ENCODE results near the gene NLRX1.
A peak's percentile ranks its signal among the peaks of the same experiment; 100 is the strongest.
"Not testable (repeated sequence)": the region's sequence is repeated elsewhere in the genome, so short reads cannot be mapped to it uniquely, and the experiment has no call there.

NLRX1 gene

DNA sequence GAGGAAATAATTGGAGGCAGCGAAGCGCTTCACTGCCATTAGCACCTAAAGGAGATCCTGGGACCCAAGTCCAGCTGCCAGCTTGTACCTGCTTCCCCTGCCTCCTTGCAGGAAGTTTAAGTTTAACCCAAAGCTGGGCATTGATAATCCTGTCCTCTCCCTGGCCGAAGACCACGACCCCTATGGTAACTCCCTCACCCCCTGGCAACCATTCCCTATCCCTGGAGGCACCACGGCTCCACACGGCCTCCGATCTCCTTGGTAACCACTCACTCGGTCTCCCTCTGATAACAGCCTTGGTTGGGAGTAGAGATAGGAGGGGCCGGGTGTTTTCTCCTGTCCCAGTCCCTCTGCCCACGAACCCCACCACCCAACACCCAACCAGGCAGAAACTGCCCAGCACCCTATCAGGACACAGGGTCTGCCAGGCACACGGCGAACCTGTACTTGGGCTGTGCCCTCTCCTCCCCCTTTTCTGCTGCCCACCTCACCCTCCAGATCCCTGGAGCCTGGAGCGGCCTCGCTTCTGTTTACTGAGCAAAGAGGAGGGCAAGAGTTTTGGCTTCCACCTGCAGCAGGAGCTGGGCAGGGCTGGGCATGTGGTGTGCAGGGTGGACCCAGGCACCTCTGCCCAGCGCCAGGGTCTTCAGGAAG lies 17.6 kb downstream of the NLRX1 start:
- peak in 2 of 3 experiments; percentile 24 to 60 for DNase-seq

DNA sequence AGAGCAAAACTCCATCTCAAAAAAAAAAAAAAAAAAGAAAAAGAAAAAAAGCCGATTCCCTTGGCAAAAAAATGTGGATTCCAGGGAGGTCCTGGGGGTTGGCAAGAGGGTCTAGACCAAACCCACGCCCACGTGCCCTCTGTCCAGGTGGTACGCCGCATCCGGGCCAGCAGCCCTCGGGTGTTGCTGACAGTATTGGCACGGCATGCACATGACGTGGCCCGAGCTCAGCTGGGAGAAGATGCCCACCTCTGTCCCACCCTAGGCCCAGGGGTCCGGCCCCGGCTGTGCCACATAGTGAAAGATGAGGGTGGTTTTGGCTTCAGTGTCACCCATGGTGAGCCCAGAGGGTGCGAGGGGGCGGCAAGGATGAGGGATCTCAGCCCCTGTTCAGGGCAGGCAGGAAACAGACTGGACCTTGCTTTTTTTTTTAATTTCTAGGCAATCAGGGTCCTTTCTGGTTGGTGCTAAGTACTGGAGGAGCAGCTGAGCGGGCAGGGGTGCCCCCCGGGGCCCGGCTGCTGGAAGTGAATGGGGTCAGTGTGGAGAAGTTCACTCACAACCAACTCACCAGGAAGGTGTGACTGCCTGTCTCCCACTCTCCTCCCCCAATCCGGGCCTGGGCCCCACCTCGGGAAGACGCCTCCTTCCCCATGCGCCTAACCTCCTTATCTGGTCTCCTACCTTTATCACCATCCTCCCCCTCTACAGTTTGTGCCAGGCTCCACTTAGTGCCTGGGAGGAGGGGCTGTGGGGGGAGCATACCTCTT lies 18.8 kb downstream of the NLRX1 start:
- no peak for DNase-seq

DNA sequence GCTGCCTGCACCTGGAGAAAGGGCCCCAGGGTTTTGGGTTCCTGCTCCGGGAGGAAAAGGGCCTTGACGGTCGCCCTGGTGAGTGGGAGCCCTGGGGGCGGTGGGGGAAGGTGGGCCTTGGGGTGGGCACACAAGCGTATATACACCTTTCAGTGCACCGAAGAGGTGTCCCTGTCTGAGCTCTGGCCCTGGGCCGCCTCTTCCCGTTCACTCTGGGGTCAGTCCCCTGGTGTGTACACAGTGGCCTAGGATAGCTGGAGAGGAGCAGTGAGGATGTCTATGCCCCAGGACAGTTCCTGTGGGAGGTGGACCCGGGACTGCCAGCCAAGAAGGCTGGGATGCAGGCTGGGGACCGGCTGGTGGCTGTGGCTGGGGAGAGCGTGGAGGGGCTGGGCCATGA lies 19.5 kb downstream of the NLRX1 start:
- no peak for DNase-seq

DNA sequence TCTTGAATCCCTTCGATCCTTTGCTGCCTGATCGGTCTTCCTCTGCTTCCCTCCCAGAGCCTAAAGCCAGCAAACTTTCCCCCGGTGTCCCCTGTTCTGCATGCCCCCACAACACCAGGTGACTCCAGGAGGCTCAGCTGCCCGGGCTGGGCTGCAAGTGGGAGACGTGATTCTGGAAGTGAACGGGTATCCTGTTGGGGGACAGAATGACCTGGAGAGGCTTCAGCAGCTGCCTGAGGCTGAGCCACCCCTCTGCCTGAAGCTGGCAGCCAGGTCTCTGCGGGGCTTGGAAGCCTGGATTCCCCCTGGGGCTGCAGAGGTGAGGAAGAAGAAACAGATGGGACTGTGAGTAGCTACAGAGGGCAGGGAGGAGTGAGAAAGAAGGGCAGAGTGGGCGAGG lies 20.4 kb downstream of the NLRX1 start:
- no peak for DNase-seq

DNA sequence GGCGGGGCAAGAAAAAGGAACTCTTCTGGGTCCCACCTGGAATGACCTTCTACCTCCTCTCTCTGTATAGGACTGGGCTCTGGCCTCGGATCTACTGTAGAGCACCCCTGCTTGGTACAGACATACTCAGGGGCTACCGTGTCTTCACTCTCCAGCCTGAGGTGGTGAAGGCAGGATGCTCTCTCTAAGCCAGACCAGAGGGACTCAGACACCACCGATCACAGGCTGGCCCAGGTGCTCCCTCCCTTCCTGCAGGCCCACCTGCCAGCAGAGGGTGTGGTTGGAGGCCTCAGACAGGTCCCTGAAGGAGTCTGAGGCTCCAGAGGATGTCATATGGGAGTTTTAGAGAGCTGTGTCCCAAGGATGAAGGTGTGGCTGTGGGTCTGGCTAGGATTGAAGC lies 20.9 kb downstream of the NLRX1 start:
- no peak for DNase-seq

DNA sequence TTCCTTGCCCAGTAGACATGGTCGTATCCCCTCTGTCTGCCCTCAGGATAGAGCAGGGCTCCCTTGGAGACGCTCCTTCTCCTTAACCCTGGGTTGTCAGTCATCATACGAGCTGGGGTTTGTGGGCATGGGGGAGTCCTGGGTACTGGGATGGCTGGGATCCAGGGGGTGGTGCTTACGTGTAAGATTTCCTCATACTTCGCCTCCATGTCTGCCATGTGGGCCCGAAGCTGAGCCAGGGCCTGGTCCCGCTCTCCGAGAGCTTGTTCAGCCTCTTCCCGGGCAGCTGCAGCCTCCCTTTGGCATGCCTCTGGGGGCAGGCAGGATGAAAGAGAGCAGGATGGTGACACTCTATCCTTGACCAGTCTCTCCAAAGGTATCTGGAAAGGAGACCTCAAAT lies 22.0 kb downstream of the NLRX1 start:
- DNase-seq = no peak

DNA sequence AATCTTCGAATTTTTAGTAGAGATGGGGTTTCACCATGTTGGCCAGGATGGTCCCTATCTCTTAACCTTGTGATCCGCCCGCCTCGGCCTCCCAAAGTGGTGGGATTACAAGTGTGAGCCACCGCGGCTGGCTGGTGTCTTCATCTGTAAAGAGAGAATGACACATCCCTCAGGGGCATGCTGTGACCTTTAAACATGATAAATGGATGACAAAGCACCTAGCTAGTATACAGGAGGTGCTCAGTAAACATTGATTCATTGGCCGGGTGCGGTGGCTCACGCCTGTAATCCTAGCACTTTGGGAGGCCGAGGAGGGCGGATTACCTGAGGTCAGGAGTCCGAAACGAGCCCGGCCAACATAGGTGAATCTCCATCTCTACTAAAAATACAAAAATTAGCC lies 22.7 kb downstream of the NLRX1 start:
- DNase-seq = not testable (repeated sequence)

DNA sequence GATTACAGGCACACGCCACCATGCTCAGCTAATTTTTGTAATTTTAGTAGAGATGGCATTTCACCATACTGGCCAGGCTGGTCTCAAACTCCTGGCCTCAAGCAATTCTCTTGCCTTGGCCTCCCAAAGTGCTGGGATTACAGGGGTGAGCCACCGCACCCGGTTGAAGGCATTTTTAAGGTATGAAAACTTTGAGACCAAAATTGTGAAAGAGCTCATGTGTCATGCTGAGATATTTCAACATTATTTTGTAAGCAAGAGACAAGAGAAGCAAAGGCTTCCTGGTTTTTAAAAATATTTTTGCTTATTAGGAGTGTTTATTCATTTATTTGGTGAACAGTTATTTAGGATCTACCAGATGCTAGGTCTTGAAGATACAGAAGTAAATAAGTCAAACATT lies 23.6 kb downstream of the NLRX1 start:
- no peak for DNase-seq

DNA sequence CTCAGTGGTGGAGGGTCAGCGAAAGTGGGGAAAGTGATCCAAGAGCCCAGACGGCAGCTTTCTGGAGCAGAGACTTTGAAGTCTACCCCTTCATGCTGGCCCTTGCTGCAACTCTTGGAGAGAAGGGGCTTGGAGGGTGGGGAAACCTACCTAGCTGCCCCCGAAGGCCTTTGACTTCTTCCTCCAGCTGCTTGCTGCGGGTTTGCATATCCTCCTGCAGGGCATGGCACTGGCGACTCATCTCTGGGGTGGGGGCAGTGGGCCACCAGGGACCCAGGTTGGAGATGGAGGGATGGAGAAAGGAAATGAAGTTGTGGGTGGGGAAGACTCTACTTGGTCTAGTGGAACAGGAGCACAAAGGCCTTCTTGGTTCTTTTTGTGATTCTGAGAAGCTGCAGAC lies 24.5 kb downstream of the NLRX1 start:
- no peak for DNase-seq

DNA sequence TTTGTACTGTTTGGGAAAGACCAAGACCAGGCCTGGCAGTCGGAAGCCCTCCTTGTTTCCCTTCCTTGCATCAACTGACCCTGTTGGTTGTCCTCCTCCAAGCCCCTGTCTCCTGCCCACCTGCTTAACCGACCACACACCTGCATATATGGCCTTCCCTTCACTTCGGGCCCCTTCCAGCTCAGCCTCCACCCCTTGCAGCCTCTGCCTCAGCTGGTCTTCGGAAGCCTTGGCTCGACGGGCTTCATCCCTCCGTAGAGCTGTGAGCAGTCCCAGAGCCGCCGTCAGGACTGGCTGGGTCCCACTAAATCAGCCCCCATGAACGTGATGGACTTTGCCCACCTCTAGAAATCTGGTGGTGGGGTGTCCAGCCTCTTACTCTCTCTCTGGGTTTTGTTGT lies 25.1 kb downstream of the NLRX1 start:
- no peak for DNase-seq

DNA sequence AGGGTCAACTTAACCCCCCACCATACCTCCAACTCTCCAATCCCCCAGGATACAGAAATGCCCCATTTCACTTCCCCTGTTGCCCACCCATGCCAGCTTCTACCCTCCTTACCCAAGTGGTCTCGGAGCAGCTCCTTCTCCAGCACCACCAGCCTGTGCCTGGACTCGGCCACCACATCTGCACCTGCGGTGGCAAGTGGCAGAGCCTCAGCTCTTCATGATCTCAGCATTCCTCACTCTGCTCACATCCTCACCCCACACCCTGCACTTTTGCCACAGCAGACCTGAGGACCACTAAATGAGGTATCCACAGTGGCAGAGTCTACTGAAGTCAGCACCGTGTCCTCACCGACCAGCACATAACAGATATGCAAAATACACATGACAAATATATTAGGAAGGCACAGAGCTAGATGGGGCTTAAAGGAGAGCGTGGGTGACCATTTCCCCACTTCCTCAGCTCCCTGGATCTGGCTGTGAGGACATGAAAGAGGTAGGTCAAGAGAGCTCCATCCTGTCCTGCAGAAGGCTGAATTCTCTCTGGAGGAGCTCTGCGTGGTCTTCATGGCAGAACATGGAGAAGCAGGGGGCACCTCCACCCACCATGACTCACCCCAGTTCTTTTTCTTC lies 26.4 kb downstream of the NLRX1 start:
- no peak for DNase-seq

DNA sequence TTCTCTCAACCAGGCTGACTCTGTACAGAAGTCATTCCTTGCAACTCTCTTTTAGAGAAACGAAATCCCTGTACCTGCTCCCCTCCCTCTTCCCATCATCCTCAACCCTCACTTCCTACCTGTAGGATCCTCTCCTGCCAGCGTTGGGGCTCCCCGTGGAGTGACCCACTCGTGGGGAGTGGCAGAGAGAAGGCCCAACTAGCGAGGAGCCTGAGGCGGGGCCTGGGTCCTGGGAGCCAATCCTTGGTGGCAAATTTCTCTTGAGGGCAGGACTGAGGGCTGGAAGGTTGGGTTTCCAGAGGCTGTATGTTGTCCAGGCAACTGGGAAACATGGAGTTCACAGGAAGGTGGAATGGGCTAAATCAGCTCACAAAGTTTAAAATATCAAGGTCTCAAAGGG lies 27.2 kb downstream of the NLRX1 start:
- DNase-seq = peak; percentile 71 to 87 (median 77)

DNA sequence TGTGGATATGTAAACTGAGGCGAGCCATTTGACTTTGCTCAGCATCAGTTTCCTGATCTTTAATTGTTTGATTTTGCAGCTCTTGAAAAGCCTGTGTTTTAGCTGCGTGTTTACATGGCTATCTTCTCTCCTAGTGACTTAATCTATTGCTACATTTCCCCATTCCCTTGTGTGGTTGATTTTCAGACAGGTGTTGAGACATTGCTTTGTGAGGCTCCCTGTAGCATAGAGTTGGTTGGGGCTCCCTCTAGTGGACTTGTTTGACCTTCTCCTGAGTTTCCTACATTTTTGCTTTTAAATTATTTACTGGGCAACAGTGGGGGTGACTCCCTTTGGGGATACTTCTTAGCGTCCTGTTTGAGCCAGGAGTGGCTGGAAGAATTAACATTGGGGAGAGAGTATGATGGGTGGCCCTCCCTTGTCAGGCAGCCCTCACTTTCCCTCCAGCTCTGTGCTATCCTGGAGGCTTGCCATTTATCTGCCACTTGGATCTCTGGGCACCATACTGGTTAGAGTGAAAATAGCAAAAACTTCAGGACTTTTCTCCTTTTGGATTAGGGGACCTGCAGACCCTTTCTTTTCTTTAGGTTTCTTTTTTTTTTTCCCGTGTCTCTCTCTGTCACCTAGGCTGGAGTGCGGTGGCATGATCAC lies 28.4 kb downstream of the NLRX1 start:
- DNase-seq = peak; percentile 81 to 95 (median 84)

DNA sequence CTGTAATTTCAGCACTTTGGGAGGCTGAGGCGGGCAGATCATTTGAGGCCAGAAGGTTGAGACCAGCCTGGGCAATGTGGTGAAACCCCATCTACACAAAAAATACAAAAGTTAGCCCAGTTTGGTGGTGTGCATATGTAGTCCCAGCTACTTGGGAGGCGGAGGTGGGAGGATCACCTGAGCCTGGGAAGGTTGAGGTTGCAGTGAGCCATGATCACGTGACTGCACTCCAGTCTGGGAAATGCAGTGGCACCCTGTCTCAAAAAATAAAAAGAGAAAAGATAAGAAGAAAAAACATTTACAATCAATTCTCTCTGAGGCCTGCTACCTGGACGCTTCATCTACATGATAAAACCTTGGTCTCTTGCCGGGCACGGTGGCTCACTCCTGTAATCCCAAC lies 30.4 kb downstream of the NLRX1 start:
- no peak for DNase-seq

DNA sequence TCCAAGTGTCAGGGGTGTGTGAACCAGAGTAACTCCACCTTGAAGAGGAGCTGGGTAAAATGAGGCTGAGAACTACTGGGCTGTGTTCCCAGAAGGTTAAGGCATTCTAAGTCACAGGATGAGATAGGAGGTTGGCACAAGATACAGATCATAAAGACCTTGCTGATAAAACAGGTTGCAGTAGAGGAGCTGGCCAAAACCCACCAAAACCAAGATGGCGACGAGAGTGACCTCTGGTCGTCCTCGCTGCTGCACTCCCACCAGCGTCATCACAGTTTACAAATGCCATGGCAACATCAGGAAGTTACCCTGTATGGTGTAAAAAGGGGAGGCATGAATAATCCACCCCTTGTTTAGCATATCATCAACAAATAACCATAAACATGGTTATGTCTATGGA lies 32.7 kb downstream of the NLRX1 start:
- not testable (repeated sequence) for DNase-seq

DNA sequence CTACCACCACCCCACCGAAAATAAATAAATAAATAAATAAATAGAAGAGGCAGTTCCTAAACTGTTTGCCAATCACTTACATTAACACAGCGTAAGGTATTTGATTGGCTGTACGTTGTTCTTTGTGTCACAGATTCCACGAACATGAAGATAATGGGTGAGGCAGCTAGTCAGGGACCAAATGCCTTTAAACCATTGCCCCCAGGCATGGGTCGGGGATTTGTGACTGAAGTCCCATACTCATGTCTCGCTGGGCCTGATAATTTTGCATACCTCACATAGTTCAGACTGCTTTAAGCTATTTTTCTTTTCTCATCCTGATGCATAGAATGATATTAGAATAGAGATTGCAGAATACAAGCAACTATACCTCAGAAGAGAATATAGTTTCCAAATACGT lies 34.0 kb downstream of the NLRX1 start:
- no peak for DNase-seq

DNA sequence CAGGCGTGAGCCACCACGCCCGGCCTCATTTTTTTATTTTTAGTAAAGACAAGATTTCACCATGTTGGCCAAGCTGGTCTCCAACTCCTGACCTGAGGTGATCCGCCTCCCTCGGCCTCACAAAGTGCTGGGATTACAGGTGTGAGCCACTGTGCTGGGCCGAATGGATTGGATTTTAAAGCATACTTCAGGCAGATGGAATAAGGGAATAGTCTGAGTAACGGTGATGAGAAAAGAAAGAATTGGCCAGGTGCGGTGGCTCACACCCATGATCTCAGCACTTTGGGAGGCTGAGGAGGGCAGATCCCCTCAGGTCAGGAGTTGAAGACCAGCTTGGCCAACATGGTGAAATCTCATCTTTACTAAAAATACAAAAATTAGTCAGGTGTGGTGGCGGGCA lies 35.5 kb downstream of the NLRX1 start:
- DNase-seq = no peak

DNA sequence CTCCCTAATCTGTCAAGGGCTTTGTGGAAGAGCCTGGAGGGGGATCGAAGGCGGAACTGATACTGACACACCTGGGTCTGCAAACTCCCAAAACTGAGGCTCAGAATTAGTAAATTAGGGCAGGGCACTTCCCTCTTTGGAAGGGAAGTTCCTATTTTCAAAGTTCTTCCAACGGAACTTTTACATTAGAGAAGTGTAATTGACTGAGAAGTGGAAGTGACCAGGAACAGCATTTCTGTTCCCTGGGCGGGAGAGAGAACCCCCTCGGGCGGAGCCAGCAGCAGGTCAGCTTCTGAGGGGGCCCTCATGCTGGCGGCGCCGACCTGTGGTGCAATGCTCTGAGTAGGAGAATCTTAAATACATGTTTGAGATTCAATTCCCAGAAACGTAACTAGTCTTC lies 36.6 kb downstream of the NLRX1 start:
- DNase-seq = no peak

DNA sequence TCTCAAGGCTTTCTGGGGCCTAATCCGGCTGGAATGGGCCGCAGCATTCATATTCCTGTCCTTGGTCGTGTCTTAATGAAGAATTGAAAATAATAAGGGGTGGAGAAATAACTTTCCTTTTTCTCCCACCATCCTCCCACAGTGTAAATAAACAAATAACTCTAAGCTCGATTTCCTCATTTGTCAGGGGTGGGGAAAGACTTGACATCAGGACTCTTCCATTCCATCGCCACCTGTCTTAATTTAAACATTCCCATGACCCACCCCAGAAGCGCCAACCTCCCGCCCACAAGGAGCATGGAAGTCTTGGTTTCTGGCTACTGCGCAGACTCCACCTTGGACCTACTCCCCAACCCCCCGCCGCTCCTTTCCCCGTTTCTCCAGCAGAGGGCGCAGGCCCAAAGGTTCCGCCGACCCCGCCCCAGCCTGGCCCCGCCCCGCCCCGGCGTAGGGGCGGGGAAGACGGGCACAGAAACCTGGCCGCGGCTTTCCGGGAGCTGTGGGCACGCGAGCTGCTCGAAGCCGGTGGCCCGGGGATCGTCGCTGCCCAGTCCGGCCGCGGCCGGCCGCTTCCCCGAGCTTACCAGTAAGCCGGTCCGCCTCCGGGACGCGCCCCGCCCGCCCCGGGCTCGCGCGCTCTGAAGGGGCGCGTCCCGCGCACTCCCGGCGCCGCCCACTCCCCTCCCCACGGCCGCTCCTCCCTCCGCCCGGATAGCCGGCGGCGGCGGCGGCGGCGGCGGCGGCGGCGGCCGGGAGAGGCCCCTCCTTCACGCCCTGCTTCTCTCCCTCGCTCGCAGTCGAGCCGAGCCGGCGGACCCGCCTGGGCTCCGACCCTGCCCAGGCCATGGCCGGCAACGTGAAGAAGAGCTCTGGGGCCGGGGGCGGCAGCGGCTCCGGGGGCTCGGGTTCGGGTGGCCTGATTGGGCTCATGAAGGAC lies 37.3 kb downstream of the NLRX1 start, which contains the start of gene CBL:
CBL (plus strand) TSS at position 766 of the 937 bp plus-strand sequence; CDS start at position 845, 79 bp downstream.
- peak; percentile 94 to 97 (median 97) for DNase-seq

DNA sequence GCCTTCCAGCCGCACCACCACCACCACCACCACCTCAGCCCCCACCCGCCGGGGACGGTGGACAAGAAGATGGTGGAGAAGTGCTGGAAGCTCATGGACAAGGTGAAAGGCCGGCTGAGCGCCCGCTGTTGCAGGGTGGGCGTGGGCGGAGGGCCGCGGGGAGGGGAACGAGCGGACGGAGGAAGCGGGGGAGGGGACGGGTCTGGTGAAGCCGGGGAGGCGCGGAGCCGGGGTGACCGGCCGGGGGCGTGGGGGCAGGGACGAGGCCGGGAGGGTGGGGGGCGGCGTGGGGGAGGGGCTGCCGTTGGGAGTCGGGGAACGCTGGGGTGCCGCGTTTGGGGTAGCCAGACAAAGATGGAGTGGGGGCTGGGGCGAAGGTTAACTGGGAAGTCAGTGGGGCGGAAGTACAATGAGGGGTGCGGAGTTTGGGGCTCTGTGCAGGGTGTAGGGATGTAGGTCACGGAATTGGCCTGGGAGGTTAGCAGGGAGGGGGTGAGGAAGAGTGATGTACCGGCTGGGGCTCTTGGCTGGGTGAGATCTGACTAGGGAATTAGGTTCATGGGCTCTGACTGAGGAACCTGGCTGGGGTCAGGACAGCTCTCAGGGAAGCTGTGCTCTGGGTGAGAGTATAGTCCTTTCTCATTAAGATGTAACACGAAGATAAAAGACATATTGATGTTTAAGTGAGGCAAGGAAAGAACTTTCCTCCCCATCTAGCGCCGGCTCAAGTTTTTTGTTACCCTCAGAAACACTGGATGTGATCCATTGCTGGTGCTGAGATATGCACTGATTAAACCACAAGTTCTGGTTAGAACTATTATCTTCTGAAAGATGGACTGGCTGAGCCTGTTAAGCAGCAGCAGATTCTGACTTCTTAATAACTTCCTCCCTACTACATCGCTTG lies 38.2 kb downstream of the NLRX1 start:
- peak in 2 of 3 experiments; percentile 55 to 87 for DNase-seq

DNA sequence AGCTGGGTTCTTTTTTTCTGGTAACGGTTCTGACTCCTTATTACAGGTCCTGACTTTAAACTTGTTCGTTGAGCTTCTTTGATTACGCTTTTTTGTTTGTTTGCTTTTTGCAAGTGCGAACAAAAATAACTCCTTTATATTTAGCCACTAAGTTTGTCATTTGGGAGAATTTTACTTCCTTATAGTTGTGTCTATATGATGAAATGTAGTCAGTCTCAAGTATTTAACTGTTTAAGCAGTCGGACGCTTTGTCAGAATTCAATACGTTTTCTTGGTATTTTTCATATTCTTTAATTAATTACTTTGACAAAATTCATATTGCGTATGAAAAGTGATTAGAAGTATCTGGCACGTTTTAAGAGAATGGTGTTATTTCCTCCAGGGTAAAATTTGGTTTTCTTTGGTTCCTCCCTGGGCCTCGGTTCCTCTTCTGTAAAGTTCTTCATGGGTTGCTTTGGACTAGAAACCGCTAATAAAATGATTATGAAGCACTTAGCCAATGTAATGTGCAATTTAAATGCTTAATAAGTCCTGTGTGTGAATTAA lies 39.0 kb downstream of the NLRX1 start:
- DNase-seq = no peak
